WTC11 (cell line): ENCODE data around the gene KHSRP. TPM values are rescaled to one million over a fixed set of nuclear protein-coding genes. Genes with fewer than 3 reads are reported as not detected.

Experiments
- ATF2 ChIP-seq: sonication (generic); formaldehyde crosslinking; IDR thresholded peaks from 2 replicates; pipeline ENCODE4 v1.8.1; 2022; ENCODE audit warnings: low read depth, missing genetic modification reagents, borderline replicate concordance
- CTCF ChIP-seq: fragments of 200-600 bp; IDR thresholded peaks from 2 replicates; pipeline ENCODE4 v1.8.0; 2022; ENCODE audit warnings: antibody characterized with exemption
- ELF4 ChIP-seq: sonication (generic); formaldehyde crosslinking; IDR thresholded peaks from 2 replicates; pipeline ENCODE4 v1.8.1; 2022; ENCODE audit warnings: low read depth, mild to moderate bottlenecking, moderate library complexity, missing genetic modification reagents
- FOXP4 ChIP-seq: sonication (generic); formaldehyde crosslinking; IDR thresholded peaks from 2 replicates; pipeline ENCODE4 v1.8.0; 2022; ENCODE audit warnings: mild to moderate bottlenecking, missing genetic modification reagents
- HMGXB4 ChIP-seq: sonication (generic); formaldehyde crosslinking; IDR thresholded peaks from 2 replicates; pipeline ENCODE4 v1.8.1; 2023; ENCODE audit warnings: mild to moderate bottlenecking, moderate library complexity, missing genetic modification reagents
- MYBL2 ChIP-seq: sonication (generic); formaldehyde crosslinking; IDR thresholded peaks from 2 replicates; pipeline ENCODE4 v1.8.1; 2023; ENCODE audit warnings: mild to moderate bottlenecking, moderate library complexity, missing genetic modification reagents
- NFE2L1 ChIP-seq: sonication (generic); formaldehyde crosslinking; IDR thresholded peaks from 2 replicates; pipeline ENCODE4 v1.8.1; 2023; ENCODE audit warnings: missing genetic modification reagents
- NFYB ChIP-seq: sonication (generic); formaldehyde crosslinking; conservative IDR thresholded peaks from 2 replicates; pipeline ENCODE4 v1.8.0; 2022; ENCODE audit warnings: low read depth, missing genetic modification reagents
- NR2C2 ChIP-seq: sonication (generic); formaldehyde crosslinking; IDR thresholded peaks from 2 replicates; pipeline ENCODE4 v1.8.0; 2022; ENCODE audit warnings: mild to moderate bottlenecking, missing genetic modification reagents
- NR3C1 ChIP-seq: sonication (generic); formaldehyde crosslinking; conservative IDR thresholded peaks from 2 replicates; pipeline ENCODE4 v1.8.1; 2023; ENCODE audit warnings: low read depth, mild to moderate bottlenecking, missing genetic modification reagents
- SMAD4 ChIP-seq: sonication (generic); formaldehyde crosslinking; IDR thresholded peaks from 2 replicates; pipeline ENCODE4 v1.8.0; 2022; ENCODE audit warnings: mild to moderate bottlenecking, missing genetic modification reagents
- SP1 ChIP-seq: sonication (generic); formaldehyde crosslinking; conservative IDR thresholded peaks from 2 replicates; pipeline ENCODE4 v1.8.1; 2022; ENCODE audit warnings: missing genetic modification reagents
- TEAD1 ChIP-seq: sonication (generic); formaldehyde crosslinking; IDR thresholded peaks from 2 replicates; pipeline ENCODE4 v1.8.0; 2022; ENCODE audit warnings: mild to moderate bottlenecking, missing genetic modification reagents
- ZBTB21 ChIP-seq: sonication (generic); formaldehyde crosslinking; IDR thresholded peaks from 2 replicates; pipeline ENCODE4 v1.8.1; 2023; ENCODE audit warnings: mild to moderate bottlenecking, missing genetic modification reagents, borderline replicate concordance
- ZSCAN18 ChIP-seq: fragments of 250-450 bp; sonication (Bioruptor Pico); IDR thresholded peaks from 2 replicates; pipeline ENCODE4 v2.1.2; 2022; ENCODE audit warnings: mild to moderate bottlenecking, moderate library complexity
- total RNA-seq: library from RNA; stranded (reverse); gene quantifications from 3 replicates; pipeline ENCODE4 v1.2.3, GENCODE V29; 2021
- TF ChIP-seq, protein P1 (sequence below): sonication (generic); formaldehyde crosslinking; IDR thresholded peaks from 2 replicates; pipeline ENCODE4 v1.8.1; 2023; ENCODE audit warnings: mild to moderate bottlenecking, missing genetic modification reagents, moderate library complexity
- TF ChIP-seq, protein P2 (sequence below): sonication (generic); formaldehyde crosslinking; IDR thresholded peaks from 2 replicates; pipeline ENCODE4 v1.8.0; 2022; ENCODE audit warnings: mild to moderate bottlenecking, missing genetic modification reagents
- TF ChIP-seq, protein P3 (sequence below): sonication (generic); formaldehyde crosslinking; IDR thresholded peaks from 2 replicates; pipeline ENCODE4 v1.8.0; 2023; ENCODE audit warnings: mild to moderate bottlenecking, missing genetic modification reagents

The KHSRP gene
- total RNA-seq, 1 experiment from 2014 or later = 572 TPM

DNA sequence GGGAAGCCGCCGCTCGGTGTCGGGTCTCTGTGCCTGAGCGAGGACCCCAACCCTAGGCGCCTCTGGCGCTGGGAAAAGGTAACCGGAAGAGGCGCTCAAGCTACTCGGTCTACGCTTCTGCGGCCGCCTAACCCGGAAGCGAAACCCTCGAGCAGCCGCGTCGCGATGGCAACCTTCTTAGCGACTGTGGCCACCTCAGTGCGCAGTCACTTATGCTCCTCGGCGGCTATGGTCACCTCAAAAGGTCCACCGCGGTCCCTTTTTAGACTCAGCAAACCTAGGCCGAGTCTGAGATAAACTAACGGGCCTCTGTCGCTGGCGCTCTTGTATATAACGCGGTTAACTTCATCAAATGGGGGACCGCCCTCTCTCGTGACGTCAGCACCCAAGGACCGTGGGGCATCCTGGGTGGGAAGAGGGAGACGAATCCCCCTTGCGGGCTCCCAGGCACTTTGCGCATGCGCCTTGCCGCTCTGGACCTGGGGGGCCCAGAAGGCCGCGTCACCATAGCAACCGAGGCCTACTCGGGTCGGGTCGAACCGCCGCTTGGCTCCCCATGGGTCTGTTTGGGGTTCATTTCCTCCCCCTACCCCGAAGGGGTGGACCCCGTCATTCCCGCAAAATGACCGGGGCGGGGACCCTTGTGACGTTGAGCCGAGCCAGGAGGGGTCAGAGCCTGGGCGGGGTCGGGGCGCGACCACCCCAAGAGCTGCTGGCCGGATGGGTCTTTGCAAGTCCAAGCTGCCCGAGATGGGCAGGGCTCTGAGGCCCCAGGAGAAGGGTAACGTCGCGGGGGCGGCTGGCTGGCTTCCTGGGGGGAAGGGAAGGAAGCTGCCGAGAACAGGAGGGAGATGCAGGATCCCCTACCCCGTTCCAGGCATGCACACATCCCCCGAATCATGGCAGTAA, 31.3 kb downstream of the KHSRP start, which contains the start of gene GTF2F1 (continued):
- TF ChIP-seq FOXP4 (CRISPR knock-in tag) = peak; percentile 13; the same call in 1 of the 2 replicates
- no peak for TF ChIP-seq ATF2 (CRISPR knock-in tag)
- TF ChIP-seq NFE2L1 = peak; percentile 58; the same call in 1 of the 2 replicates
- TF ChIP-seq ZSCAN18 (CRISPR knock-in tag) = no peak
- TF ChIP-seq ELF4 (CRISPR knock-in tag) = no peak
- TF ChIP-seq, protein P1, sequence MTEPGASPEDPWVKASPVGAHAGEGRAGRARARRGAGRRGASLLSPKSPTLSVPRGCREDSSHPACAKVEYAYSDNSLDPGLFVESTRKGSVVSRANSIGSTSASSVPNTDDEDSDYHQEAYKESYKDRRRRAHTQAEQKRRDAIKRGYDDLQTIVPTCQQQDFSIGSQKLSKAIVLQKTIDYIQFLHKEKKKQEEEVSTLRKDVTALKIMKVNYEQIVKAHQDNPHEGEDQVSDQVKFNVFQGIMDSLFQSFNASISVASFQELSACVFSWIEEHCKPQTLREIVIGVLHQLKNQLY (CRISPR knock-in tag) = no peak
- TF ChIP-seq NFYB = 0 out of 2 replicates have a peak, but pooled peaks have one; percentile 1
- peak; percentile 31; the same call in 1 of the 2 replicates for TF ChIP-seq TEAD1 (CRISPR knock-in tag)
- no peak for TF ChIP-seq CTCF
- TF ChIP-seq SP1 (CRISPR knock-in tag) = peak; percentile 62
- TF ChIP-seq NR3C1 (CRISPR knock-in tag) = no peak
- TF ChIP-seq SMAD4 = no peak
- peak; percentile 68; the same call in 1 of the 2 replicates for TF ChIP-seq HMGXB4
- TF ChIP-seq MYBL2 = peak; percentile 15; the same call in 1 of the 2 replicates
- TF ChIP-seq ZBTB21 (CRISPR knock-in tag) = 0 out of 2 replicates have a peak, but pooled peaks have one; percentile 44
- TF ChIP-seq NR2C2 = peak; percentile 96
- TF ChIP-seq, protein P2, sequence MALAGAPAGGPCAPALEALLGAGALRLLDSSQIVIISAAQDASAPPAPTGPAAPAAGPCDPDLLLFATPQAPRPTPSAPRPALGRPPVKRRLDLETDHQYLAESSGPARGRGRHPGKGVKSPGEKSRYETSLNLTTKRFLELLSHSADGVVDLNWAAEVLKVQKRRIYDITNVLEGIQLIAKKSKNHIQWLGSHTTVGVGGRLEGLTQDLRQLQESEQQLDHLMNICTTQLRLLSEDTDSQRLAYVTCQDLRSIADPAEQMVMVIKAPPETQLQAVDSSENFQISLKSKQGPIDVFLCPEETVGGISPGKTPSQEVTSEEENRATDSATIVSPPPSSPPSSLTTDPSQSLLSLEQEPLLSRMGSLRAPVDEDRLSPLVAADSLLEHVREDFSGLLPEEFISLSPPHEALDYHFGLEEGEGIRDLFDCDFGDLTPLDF = no peak
- TF ChIP-seq, protein P3, sequence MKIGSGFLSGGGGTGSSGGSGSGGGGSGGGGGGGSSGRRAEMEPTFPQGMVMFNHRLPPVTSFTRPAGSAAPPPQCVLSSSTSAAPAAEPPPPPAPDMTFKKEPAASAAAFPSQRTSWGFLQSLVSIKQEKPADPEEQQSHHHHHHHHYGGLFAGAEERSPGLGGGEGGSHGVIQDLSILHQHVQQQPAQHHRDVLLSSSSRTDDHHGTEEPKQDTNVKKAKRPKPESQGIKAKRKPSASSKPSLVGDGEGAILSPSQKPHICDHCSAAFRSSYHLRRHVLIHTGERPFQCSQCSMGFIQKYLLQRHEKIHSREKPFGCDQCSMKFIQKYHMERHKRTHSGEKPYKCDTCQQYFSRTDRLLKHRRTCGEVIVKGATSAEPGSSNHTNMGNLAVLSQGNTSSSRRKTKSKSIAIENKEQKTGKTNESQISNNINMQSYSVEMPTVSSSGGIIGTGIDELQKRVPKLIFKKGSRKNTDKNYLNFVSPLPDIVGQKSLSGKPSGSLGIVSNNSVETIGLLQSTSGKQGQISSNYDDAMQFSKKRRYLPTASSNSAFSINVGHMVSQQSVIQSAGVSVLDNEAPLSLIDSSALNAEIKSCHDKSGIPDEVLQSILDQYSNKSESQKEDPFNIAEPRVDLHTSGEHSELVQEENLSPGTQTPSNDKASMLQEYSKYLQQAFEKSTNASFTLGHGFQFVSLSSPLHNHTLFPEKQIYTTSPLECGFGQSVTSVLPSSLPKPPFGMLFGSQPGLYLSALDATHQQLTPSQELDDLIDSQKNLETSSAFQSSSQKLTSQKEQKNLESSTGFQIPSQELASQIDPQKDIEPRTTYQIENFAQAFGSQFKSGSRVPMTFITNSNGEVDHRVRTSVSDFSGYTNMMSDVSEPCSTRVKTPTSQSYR (CRISPR knock-in tag) = 0 out of 2 replicates have a peak, but pooled peaks have one; percentile 41
